Measurements from ENCODE around the gene EPB41L1. TPM values are rescaled to one million over a fixed set of nuclear protein-coding genes. Genes with fewer than 3 reads are reported as not detected.
A peak's percentile ranks its signal among the peaks of the same experiment; 100 is the strongest.

EPB41L1 gene
- total RNA-seq, 1 experiment from 2014 or later, result 129 TPM

DNA sequence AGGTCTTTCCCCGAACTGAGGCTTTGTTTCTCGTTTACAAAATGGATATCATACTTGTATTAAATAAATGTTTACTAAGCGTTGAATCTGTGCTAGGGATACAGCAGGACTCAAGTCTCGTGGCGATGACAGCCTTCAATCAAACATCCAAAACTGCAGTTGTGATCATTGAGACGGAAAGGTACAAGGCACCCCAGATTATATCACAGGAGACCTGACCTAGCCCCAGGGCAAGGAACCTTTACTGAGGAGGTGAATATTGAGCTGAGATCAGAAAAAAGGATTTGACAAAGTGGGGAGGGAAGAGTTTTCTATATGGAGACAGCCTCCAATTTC is 82.2 kb downstream of the EPB41L1 start:
- Mint-ChIP-seq H3K4me3 (ENCODE audit: unreplicated experiment) (peak overlapping the region; percentile 82), H3K27me3 (ENCODE audit: insufficient read depth, unreplicated experiment) (no peaks in the 10 kb centered on the region), H3K36me3 (ENCODE audit: insufficient read depth, unreplicated experiment) (peaks cover 50% of the 10 kb centered on the region), H3K9me3 (ENCODE audit: unreplicated experiment) (no peaks in the 10 kb centered on the region), H3K27ac (ENCODE audit: unreplicated experiment) (peak overlapping the region; percentile 92), H3K4me1 (ENCODE audit: low read depth, unreplicated experiment) (peaks cover 16% of the 10 kb centered on the region)
- H3K9me3 ChIP-seq, result no peaks in the 10 kb centered on the region
- CTCF ChIA-PET, result interaction anchor here (0.9 to 1.7 kb wide), 8 partner anchors 13 to 627 kb away, joined by 3 to 7 read pairs (median 4); a partner anchor contains a TSS
- H3K4me3 ChIP-seq (ENCODE audit: low read depth, low read length), result peak overlapping the region; percentile 60
- H3K4me1 ChIP-seq, result 0 out of 2 replicates have a peak, but pooled peaks cover 4% of the 10 kb centered on the region
- no peak for DNase-seq
- peaks cover 7% of the 10 kb centered on the region for H3K36me3 ChIP-seq (ENCODE audit: control insufficient read depth, insufficient read depth, low read length)
- POLR2A ChIA-PET, result interaction anchor here (1.0 to 1.6 kb wide), 4 partner anchors 11 to 283 kb away, joined by 3 to 13 read pairs (median 4); partner anchors contain the start of gene SCAND1
- H3K27me3 ChIP-seq (replicated peaks; ENCODE audit: control insufficient read depth, insufficient read depth, low read length), result no peaks in the 10 kb centered on the region
- intact Hi-C loops (cut with micrococcal nuclease; ENCODE audit: unreplicated experiment), result no loop called here
- BruUV-seq (replicated peaks), result TSS peak; percentile 61
- TF ChIP-seq, protein P1, sequence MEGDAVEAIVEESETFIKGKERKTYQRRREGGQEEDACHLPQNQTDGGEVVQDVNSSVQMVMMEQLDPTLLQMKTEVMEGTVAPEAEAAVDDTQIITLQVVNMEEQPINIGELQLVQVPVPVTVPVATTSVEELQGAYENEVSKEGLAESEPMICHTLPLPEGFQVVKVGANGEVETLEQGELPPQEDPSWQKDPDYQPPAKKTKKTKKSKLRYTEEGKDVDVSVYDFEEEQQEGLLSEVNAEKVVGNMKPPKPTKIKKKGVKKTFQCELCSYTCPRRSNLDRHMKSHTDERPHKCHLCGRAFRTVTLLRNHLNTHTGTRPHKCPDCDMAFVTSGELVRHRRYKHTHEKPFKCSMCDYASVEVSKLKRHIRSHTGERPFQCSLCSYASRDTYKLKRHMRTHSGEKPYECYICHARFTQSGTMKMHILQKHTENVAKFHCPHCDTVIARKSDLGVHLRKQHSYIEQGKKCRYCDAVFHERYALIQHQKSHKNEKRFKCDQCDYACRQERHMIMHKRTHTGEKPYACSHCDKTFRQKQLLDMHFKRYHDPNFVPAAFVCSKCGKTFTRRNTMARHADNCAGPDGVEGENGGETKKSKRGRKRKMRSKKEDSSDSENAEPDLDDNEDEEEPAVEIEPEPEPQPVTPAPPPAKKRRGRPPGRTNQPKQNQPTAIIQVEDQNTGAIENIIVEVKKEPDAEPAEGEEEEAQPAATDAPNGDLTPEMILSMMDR (IDR thresholded peaks at IDR 0.05; ENCODE audit: insufficient read depth in 1 of 2, low read depth in 1 of 2, low read length in 1 of 2, severe bottlenecking in 1 of 2, unreplicated experiment in 1 of 2), result no peak

DNA sequence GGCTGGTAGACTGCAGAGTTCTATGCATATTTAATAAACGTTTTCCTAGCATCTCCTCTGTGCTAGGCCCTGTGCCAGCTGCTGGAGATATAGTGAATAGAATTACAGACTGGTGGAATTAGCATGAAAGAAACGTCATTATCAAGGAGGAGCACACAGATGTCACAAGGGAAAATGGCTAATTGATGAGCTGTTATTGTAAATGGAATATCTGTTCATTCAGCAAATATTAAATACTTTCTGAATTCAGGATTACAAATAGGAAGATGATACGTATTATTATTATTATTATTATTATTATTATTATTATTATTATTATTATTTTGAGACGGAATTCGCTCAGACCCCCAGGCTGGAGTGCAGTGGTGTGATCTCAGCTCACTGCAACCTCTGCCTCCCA is 82.9 kb downstream of the EPB41L1 start:
- H3K4me3 ChIP-seq (ENCODE audit: low read depth, low read length), result peak overlapping the region; percentile 60
- no peaks in the 10 kb centered on the region for H3K9me3 Mint-ChIP-seq (ENCODE audit: unreplicated experiment)
- H3K4me3 Mint-ChIP-seq (ENCODE audit: unreplicated experiment), result peak overlapping the region; percentile 82
- DNase-seq, result no peak
- H3K9me3 ChIP-seq, result no peaks in the 10 kb centered on the region
- H3K36me3 ChIP-seq (ENCODE audit: control insufficient read depth, insufficient read depth, low read length), result peaks cover 8% of the 10 kb centered on the region
- H3K4me1 Mint-ChIP-seq (ENCODE audit: low read depth, unreplicated experiment), result peaks cover 16% of the 10 kb centered on the region
- H3K36me3 Mint-ChIP-seq (ENCODE audit: insufficient read depth, unreplicated experiment), result peaks cover 56% of the 10 kb centered on the region
- no peaks in the 10 kb centered on the region for H3K27me3 Mint-ChIP-seq (ENCODE audit: insufficient read depth, unreplicated experiment)
- peak overlapping the region; percentile 92 for H3K27ac Mint-ChIP-seq (ENCODE audit: unreplicated experiment)
- H3K27me3 ChIP-seq (replicated peaks; ENCODE audit: control insufficient read depth, insufficient read depth, low read length), result no peaks in the 10 kb centered on the region
- 0 out of 2 replicates have a peak, but pooled peaks cover 4% of the 10 kb centered on the region for H3K4me1 ChIP-seq
- CTCF ChIA-PET, result interaction anchor here (1.2 to 1.7 kb wide), 5 partner anchors 12 to 245 kb away, joined by 3 to 7 read pairs (median 5); no protein-coding TSS in a partner anchor
- TF ChIP-seq, protein P1 (IDR thresholded peaks at IDR 0.05; ENCODE audit: insufficient read depth in 1 of 2, low read depth in 1 of 2, low read length in 1 of 2, severe bottlenecking in 1 of 2, unreplicated experiment in 1 of 2), result no peak
- no TSS peak for BruUV-seq (replicated peaks)
- intact Hi-C loops (cut with micrococcal nuclease; ENCODE audit: unreplicated experiment), result no loop called here
- POLR2A ChIA-PET, result interaction anchor here (0.5 kb wide), 1 partner anchor 532 kb away, joined by 6 read pairs; no protein-coding TSS in a partner anchor

DNA sequence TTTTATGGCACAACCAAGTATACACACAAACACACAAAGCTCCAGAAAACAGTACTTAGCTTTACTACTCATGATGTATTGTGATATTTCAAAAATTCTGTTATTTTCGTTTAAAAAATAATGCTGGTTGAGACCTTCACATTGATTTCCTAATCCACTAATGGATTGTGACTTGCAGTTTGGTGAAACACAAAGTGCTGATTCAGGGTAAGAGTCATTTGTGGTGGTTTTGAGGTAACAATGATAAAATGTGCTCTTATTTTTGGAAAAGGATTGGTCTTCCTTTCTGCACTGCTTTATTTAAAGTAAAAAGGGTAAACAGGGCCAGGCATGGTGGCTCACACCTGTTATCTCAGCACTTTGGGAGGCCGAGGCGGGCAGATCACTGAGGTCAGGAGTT is 83.6 kb downstream of the EPB41L1 start:
- CTCF ChIA-PET, result interaction anchor here (1.2 to 1.5 kb wide), 3 partner anchors 12 to 201 kb away, joined by 3 to 5 read pairs (median 5); no protein-coding TSS in a partner anchor
- no peaks in the 10 kb centered on the region for H3K9me3 ChIP-seq
- peaks cover 8% of the 10 kb centered on the region for H3K36me3 ChIP-seq (ENCODE audit: control insufficient read depth, insufficient read depth, low read length)
- H3K27me3 ChIP-seq (replicated peaks; ENCODE audit: control insufficient read depth, insufficient read depth, low read length), result no peaks in the 10 kb centered on the region
- Mint-ChIP-seq H3K36me3 (ENCODE audit: insufficient read depth, unreplicated experiment) (peaks cover 63% of the 10 kb centered on the region), H3K27ac (ENCODE audit: unreplicated experiment) (no peak overlapping the region), H3K4me1 (ENCODE audit: low read depth, unreplicated experiment) (peaks cover 16% of the 10 kb centered on the region), H3K27me3 (ENCODE audit: insufficient read depth, unreplicated experiment) (no peaks in the 10 kb centered on the region), H3K9me3 (ENCODE audit: unreplicated experiment) (no peaks in the 10 kb centered on the region), H3K4me3 (ENCODE audit: unreplicated experiment) (no peak overlapping the region)
- no TSS peak for BruUV-seq (replicated peaks)
- no peak for DNase-seq
- TF ChIP-seq, protein P1 (IDR thresholded peaks at IDR 0.05; ENCODE audit: insufficient read depth in 1 of 2, low read depth in 1 of 2, low read length in 1 of 2, severe bottlenecking in 1 of 2, unreplicated experiment in 1 of 2), result no peak
- POLR2A ChIA-PET, result interaction anchor here (1.0 kb wide), 1 partner anchor 150 kb away, joined by 3 read pairs; no protein-coding TSS in a partner anchor
- no peak overlapping the region for H3K4me3 ChIP-seq (ENCODE audit: low read depth, low read length)
- intact Hi-C loops (cut with micrococcal nuclease; ENCODE audit: unreplicated experiment), result no loop called here
- H3K4me1 ChIP-seq, result 0 out of 2 replicates have a peak, but pooled peaks cover 4% of the 10 kb centered on the region
